HepG2 (cell line): ENCODE results near the gene YLPM1. TPM values are rescaled to one million over a fixed set of nuclear protein-coding genes. Genes with fewer than 3 reads are reported as not detected.

Experiments used
- CC2D1A ChIP-seq: sonication (generic); formaldehyde crosslinking; IDR thresholded peaks from 2 replicates; pipeline ENCODE4 v1.8.1; 2023; ENCODE audit warnings: mild to moderate bottlenecking, missing genetic modification reagents
- CEBPG ChIP-seq: IDR thresholded peaks from 2 replicates; pipeline ENCODE4 v1.6.1; 2016
- DNMT1 ChIP-seq: sonication (generic); formaldehyde crosslinking; IDR thresholded peaks from 2 replicates; pipeline ENCODE4 v1.5.1; 2020; ENCODE audit warnings: mild to moderate bottlenecking, missing genetic modification reagents
- EED ChIP-seq: sonication (generic); formaldehyde crosslinking; IDR thresholded peaks from 2 replicates; pipeline ENCODE4 v1.5.0; 2020; ENCODE audit warnings: mild to moderate bottlenecking, missing genetic modification reagents
- FOXP1 ChIP-seq, 2 experiments: fragments of 450-650 bp in 1 of 2; IDR thresholded peaks; 2 replicates each; pipeline ENCODE4 v1.6.1; 2017 to 2018; ENCODE audit warnings: antibody characterized with exemption in 1 of 2
- MAFK ChIP-seq, 2 experiments: IDR thresholded peaks in 1 of 2; conservative IDR thresholded peaks in 1 of 2; 2 replicates each; pipeline ENCODE4 v1.6.1; 2011; ENCODE audit warnings: improper control_type of control experiment in 2 of 2, low read length in 2 of 2
- NBN ChIP-seq: fragments of 450-650 bp; conservative IDR thresholded peaks from 2 replicates; pipeline ENCODE4 v1.6.1; 2017
- NFATC3 ChIP-seq: sonication (generic); formaldehyde crosslinking; IDR thresholded peaks from 2 replicates; pipeline ENCODE4 v1.5.1; 2020; ENCODE audit warnings: mild to moderate bottlenecking, missing genetic modification reagents
- PHB2 ChIP-seq: fragments of 450-650 bp; IDR thresholded peaks from 2 replicates; pipeline ENCODE4 v1.6.1; 2018; ENCODE audit not compliant: partially characterized antibody
- POGZ ChIP-seq: sonication (generic); formaldehyde crosslinking; IDR thresholded peaks from 2 replicates; pipeline ENCODE4 v1.4.0; 2020; ENCODE audit warnings: mild to moderate bottlenecking, missing genetic modification reagents
- PRDM15 ChIP-seq: sonication (generic); formaldehyde crosslinking; IDR thresholded peaks from 2 replicates; pipeline ENCODE4 v1.4.0; 2020; ENCODE audit warnings: missing genetic modification reagents
- SETDB1 ChIP-seq: sonication (generic); formaldehyde crosslinking; IDR thresholded peaks from 2 replicates; pipeline ENCODE4 v1.5.1; 2020; ENCODE audit warnings: missing genetic modification reagents, mild to moderate bottlenecking, borderline replicate concordance
- SMARCC2 ChIP-seq: fragments of 450-650 bp; IDR thresholded peaks from 2 replicates; pipeline ENCODE4 v1.6.1; 2017; ENCODE audit warnings: antibody characterized with exemption, mild to moderate bottlenecking
- SNRNP70 ChIP-seq: fragments of 200-400 bp; formaldehyde crosslinking; IDR thresholded peaks from 2 replicates; pipeline ENCODE4 v1.6.1; 2017; ENCODE audit warnings: mild to moderate bottlenecking, low read depth, low read length, moderate library complexity
- TAF1 ChIP-seq: sonication (generic); formaldehyde crosslinking; IDR thresholded peaks from 2 replicates; pipeline ENCODE4 v1.4.0; 2020; ENCODE audit warnings: missing genetic modification reagents
- ZBTB7A ChIP-seq: sonication (generic); formaldehyde crosslinking; IDR thresholded peaks from 2 replicates; pipeline ENCODE4 v1.8.0; 2022; ENCODE audit warnings: mild to moderate bottlenecking, missing genetic modification reagents
- ZNF263 ChIP-seq: sonication (generic); formaldehyde crosslinking; IDR thresholded peaks from 2 replicates; pipeline ENCODE4 v1.4.0; 2020; ENCODE audit warnings: missing genetic modification reagents
- ZNF276 ChIP-seq: sonication (generic); formaldehyde crosslinking; IDR thresholded peaks from 2 replicates; pipeline ENCODE4 v1.4.0; 2020; ENCODE audit warnings: mild to moderate bottlenecking, low read depth, missing genetic modification reagents
- ZNF331 ChIP-seq: sonication (generic); formaldehyde crosslinking; IDR thresholded peaks from 2 replicates; pipeline ENCODE4 v1.4.0; 2020; ENCODE audit warnings: missing genetic modification reagents
- ZNF558 ChIP-seq: sonication (generic); formaldehyde crosslinking; IDR thresholded peaks from 2 replicates; pipeline ENCODE4 v1.9.0; 2022; ENCODE audit warnings: mild to moderate bottlenecking, missing genetic modification reagents, borderline replicate concordance
- ZNF747 ChIP-seq: sonication (generic); formaldehyde crosslinking; IDR thresholded peaks from 2 replicates; pipeline ENCODE4 v1.8.1; 2023; ENCODE audit warnings: missing genetic modification reagents, mild to moderate bottlenecking, borderline replicate concordance
- ZSCAN22 ChIP-seq: sonication (generic); formaldehyde crosslinking; IDR thresholded peaks from 2 replicates; pipeline ENCODE4 v1.4.0; 2020; ENCODE audit warnings: mild to moderate bottlenecking, missing genetic modification reagents
- polyA plus RNA-seq, 8 experiments: library from polyadenylated mRNA; depleted of rRNA in 3 of 8; stranded (reverse) in 7 of 8; unstranded in 1 of 8; fragments of >200 nt; fragmentation: Illumina TruSeq in 4 of 8; extraction: Trizol in 4 of 8; gene quantifications; 2 replicates each; pipeline versions ENCODE4 v1.2.1 to v1.2.3, GENCODE V29; 2011 to 2016; ENCODE audit warnings: low read depth in 4 of 8, missing spikeins in 1 of 8, mixed read lengths in 1 of 8; ENCODE audit not compliant: insufficient read depth in 1 of 8
- total RNA-seq, 5 experiments: library from RNA; depleted of rRNA; stranded (reverse); fragments of >200 nt; fragmentation: Illumina TruSeq; extraction: Trizol; gene quantifications; 2 replicates each; pipeline ENCODE4 v1.2.3, GENCODE V29; 2016; ENCODE audit warnings: low read depth in 1 of 5
- TF ChIP-seq, protein P1 (sequence below): IDR thresholded peaks from 2 replicates; pipeline ENCODE4 v1.6.1; 2016; ENCODE audit warnings: missing compliant biosample characterization, missing genetic modification reagents, borderline replicate concordance

The YLPM1 gene
- total and polyA plus RNA-seq, 2 of the 13 experiments (the other 11 are each of a cell fraction or from before 2014, with no cell fraction given), result 6.7 to 21.9 TPM

- TF ChIP-seq, protein P1, sequence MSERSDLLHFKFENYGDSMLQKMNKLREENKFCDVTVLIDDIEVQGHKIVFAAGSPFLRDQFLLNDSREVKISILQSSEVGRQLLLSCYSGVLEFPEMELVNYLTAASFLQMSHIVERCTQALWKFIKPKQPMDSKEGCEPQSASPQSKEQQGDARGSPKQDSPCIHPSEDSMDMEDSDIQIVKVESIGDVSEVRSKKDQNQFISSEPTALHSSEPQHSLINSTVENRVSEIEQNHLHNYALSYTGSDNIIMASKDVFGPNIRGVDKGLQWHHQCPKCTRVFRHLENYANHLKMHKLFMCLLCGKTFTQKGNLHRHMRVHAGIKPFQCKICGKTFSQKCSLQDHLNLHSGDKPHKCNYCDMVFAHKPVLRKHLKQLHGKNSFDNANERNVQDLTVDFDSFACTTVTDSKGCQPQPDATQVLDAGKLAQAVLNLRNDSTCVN (CRISPR knock-in tag), result no peak
- TF ChIP-seq TAF1 (no peak), EED (no peak), ZNF558 (CRISPR knock-in tag) (peak; percentile 41; the same call in 1 of the 2 replicates), ZNF331 (no peak), NBN (no peak), PHB2 (no peak), CEBPG (CRISPR knock-in tag) (no peak), ZNF263 (CRISPR knock-in tag) (no peak), NFATC3 (CRISPR knock-in tag) (no peak), CC2D1A (CRISPR knock-in tag) (no peak), SMARCC2 (no peak), FOXP1 (IDR thresholded peaks at IDR 0.05) (no peak), FOXP1 (CRISPR knock-in tag; IDR thresholded peaks at IDR 0.05) (no peak), ZSCAN22 (no peak), ZBTB7A (CRISPR knock-in tag) (no peak), SNRNP70 (no peak), ZNF747 (CRISPR knock-in tag) (no peak), POGZ (CRISPR knock-in tag) (no peak), SETDB1 (CRISPR knock-in tag) (no peak), ZNF276 (0 out of 2 replicates have a peak, but pooled peaks have one; percentile 7), MAFK (conservative IDR thresholded peaks at IDR 0.05 in 1 of 2, IDR thresholded peaks at IDR 0.05 in 1 of 2; ENCODE audit: low read length in 2 of 2) (no peak), PRDM15 (CRISPR knock-in tag) (no peak), DNMT1 (CRISPR knock-in tag) (no peak)
These were observed 119.2 kb downstream of the YLPM1 start (continued) for GRCh38 chr14:74882103-74882920.
